ENCODE data around the gene VPS25.

DNA sequence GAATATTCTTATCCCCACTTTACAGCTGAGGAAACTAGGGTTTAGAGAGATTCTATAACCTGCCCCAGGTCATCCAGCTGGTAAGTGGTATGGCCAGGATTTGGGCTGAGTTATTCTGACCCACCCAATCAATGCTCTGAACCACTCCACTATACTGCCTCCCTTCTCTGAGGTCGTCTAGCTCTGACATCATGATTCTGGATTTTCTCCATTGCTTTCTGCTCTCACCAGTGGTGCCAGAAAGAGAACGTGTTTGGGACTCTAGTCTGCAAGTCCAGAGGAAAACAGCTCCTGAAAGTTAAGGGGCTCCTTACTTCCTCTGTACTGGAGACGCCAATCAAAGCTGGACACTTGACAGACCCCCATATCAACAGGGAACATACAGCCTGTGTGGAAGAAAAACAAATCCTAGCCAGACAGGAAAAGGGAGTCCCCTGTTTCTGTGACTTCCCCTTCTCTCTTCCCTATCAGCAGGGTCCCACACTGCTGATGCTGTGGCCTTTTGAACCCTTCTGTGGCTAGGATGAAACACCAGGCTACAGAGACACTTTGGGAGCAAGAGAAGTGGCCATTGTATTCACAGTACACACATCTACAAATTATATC lies 22.4 kb upstream of the VPS25 start:
- TF ChIP-seq, protein P1, sequence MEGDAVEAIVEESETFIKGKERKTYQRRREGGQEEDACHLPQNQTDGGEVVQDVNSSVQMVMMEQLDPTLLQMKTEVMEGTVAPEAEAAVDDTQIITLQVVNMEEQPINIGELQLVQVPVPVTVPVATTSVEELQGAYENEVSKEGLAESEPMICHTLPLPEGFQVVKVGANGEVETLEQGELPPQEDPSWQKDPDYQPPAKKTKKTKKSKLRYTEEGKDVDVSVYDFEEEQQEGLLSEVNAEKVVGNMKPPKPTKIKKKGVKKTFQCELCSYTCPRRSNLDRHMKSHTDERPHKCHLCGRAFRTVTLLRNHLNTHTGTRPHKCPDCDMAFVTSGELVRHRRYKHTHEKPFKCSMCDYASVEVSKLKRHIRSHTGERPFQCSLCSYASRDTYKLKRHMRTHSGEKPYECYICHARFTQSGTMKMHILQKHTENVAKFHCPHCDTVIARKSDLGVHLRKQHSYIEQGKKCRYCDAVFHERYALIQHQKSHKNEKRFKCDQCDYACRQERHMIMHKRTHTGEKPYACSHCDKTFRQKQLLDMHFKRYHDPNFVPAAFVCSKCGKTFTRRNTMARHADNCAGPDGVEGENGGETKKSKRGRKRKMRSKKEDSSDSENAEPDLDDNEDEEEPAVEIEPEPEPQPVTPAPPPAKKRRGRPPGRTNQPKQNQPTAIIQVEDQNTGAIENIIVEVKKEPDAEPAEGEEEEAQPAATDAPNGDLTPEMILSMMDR (IDR thresholded peaks at IDR 0.05; ENCODE audit: insufficient read depth, low read length, poor library complexity, severe bottlenecking), result no peak
- no peak for TF ChIP-seq EZH2phosphoT487 (conservative IDR thresholded peaks at IDR 0.05; ENCODE audit: low read length)
